GM11168 (cell line): ENCODE results near the gene HDAC6.

Experiments
- in situ Hi-C: fragments of 300-500 bp; cut with MboI; formaldehyde crosslinking; loops from one replicate; pipeline ENCODE4 v1.12.0; 2022; ENCODE audit warnings: low sequenced_read_pairs; ENCODE audit not compliant: unreplicated experiment

The HDAC6 gene

DNA sequence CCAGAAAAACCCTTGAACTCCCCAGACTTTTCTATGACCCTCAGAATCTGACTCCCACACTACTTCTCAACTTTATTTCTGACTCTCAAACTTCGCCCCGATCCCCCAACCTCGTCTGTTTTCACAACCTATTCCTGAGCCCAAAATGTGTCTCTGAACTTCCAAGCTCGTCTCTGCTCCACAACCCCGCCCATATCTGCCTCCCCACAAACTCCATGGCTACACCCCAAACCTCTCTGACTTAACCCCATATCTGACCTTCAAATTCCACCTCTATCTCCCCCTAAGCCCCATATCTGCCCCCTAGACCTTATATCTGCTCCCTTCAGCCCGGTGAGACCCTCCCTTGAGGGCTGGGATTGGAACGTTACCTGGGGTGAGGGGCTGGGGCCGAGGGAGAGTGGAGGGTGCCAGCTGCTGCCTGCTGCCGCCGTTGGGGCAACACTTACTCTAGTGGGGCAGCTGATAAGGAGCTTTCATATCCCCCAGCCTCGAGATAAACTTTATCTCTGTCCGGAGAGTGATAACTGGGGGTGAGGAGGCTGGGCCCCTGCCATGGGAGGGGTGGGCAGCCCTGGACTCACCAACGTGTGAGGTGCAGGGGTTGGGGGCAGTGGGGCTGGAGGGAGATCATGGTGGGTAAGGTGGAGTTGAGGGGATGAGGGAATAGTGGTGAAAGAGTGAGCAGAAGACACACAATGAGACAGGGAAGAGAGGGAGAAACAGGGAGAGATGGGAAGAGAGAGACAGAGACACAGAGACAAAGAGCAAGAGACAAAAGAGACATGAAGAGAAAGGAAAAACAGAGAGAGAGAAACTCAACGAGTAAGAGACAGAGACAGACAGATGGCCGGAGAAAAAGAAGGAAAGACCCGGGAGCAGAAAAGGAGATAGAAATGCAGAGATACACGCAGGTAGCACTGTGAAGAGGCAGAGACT is 14.1 kb upstream of the HDAC6 start:
- in situ Hi-C loops, result no loop called here

DNA sequence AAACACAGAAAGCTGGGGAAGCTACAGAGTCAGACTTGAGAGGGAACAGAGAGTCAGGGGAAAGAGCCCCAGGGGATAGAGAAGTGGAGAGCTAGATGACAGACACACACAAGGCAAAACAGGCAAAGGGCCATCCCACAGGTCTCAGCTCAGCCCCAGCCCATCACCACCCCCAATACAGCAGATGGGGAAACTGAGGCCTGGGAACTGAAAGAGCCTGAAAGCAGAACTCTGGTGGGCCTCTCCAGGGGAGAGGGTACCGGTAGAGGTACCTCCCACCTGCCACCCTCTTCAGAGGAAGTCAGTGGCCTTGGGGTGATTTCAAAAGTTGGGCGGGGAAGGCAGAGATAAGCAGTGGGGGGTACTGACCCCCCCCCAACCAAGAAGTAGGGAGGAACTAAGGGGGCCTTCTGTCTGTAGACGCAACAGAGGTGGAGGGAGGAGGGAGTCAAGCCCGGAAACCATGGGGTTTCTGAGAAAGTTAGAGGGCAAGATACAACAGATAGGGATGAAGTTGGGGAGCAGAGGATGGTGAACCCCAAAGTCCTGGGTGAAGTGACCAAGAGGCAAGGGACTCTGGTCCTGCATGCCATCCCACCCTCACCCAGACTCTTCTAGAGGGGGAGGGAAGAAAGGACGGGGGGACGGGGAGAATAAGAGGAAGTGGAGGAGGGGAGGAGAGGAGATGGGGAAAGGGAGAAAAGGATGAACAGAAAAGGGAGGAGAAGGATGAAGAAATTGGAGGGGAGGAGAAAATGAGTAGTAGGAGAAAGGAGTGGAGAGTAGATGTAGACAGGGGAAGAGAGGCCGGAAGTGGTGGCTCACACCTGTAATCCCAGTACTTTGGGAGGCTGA is 12.3 kb upstream of the HDAC6 start:
- in situ Hi-C loops, result no loop called here

DNA sequence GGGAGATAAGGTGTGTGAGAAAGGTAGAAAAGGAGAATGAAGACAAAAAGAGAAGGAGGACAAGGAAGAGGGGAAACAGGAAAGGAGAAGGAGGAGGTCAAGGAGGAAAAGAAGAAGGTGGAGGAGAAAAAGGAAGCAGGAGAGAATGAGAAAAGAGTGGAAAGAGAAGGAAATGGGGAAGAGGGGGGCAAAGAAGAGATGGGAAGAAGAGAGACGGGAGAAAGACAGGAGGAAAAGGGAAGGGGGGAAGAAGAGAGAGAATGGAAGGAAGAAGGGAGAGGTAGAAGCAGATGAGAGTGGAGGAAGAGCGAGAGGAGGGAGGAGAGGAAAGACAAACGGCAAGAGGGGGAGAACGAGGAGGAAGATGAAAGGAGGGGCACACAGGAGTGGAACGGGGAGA is 11.4 kb upstream of the HDAC6 start:
- in situ Hi-C loops, result no loop called here

DNA sequence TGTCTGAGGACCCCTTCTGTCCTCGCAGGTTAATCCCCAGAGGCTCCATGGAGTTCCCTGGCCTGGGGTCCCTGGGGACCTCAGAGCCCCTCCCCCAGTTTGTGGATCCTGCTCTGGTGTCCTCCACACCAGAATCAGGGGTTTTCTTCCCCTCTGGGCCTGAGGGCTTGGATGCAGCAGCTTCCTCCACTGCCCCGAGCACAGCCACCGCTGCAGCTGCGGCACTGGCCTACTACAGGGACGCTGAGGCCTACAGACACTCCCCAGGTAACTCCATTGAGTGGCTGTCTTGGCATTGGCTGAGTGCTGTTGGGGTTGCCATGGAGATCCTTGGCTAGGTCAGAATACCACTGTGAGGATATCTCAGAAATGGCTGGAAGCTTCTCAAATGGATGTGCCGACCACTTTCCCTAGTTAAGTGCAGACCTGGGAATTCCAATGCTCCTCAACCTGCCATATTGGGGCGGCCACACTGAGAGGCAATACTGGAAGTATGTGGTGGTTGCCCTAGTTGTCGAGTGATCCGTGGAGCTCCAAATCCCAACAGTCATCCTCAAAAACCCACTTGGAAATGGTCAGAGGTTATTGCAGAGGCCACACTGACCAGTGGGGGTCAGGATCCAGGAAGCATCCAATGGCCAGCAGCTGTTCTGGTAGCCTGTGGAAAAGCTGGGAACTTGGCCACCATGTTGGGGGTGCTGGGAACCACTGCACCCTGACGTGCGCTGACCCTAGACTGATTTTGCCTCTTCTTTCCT is 10.6 kb upstream of the HDAC6 start:
- in situ Hi-C loops, result no loop called here

GRCh38 chrX:48792219-48792618 is 9.6 kb upstream of the HDAC6 start:
- in situ Hi-C loops, result no loop called here

- in situ Hi-C loops, result no loop called here
These were observed 7.9 kb upstream of the HDAC6 start for GRCh38 chrX:48793935-48794334.

DNA sequence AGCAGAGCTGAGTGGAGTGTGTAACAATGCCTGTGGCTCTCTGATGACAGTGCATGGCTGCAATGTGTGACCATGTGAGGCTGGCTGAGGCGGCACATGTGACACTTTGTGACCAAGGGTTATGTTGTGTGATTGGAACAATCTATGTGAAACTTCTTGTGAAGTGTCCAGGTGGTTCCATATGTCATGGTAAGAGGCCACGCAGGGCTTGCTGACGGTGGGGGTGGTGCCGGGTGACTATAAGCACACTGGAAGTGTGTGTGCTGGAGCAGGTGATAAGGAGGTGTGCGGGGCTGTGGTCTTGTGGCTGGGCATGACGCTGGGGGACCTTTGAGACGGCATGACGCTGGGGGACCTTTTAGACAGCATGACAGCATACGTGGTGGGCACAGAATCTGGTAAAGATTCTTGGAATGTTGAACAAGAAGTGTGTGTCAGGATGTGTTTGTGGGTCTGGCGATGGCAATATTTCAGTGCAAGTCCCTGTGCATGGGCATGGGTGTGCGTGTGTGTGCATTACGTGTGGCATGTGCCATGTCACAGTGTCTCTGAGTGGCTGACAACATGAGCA is 7.4 kb upstream of the HDAC6 start:
- in situ Hi-C loops, result no loop called here

DNA sequence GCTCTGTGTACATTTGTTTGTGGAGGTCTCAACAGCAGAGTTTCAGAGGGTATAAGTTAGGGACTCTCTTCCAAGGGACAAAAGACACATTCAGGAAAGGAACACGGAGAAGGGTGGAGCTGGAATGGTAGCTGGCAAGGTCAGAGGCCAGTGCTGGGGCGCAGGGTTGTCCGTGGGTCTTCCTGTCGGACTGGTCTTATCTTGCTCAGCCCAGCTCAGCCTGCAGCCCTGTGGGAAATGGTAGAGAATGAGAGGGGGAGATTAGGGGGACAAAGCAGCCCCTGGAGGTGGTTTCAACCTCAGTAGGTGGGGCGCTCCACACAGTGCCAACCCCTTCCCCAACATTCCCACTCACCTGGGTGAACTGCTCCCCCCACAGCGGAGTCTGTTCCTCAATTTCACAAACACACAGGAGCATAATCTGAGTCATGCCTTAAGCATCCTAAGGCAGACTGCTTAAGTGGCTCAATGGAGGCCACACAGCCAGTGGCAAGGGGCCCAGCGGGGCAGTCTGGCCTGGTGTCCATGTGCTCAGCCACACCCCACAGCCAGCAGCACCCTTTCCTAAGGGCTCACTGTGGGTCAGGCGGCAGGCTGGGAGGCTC is 6.9 kb upstream of the HDAC6 start:
- in situ Hi-C loops, result no loop called here

DNA sequence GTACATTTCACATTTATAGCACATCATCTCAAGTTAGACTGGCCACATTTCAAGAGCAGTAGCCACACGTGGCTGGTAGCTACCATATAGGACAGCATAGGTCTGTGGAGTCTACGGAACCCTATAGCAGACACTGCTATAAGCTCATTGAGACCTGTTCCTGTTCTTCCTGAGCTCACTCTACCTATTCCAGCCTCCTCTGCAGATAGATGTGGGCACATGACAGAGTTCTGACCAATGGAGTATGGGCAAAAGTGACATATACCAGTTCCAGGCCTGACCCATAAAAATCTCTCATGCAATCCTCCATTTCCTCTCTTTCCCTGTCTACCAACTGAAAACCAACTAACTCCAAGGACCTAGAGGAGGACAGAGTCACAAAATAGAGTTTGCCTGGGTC is 3.5 kb upstream of the HDAC6 start:
- in situ Hi-C loops, result no loop called here

DNA sequence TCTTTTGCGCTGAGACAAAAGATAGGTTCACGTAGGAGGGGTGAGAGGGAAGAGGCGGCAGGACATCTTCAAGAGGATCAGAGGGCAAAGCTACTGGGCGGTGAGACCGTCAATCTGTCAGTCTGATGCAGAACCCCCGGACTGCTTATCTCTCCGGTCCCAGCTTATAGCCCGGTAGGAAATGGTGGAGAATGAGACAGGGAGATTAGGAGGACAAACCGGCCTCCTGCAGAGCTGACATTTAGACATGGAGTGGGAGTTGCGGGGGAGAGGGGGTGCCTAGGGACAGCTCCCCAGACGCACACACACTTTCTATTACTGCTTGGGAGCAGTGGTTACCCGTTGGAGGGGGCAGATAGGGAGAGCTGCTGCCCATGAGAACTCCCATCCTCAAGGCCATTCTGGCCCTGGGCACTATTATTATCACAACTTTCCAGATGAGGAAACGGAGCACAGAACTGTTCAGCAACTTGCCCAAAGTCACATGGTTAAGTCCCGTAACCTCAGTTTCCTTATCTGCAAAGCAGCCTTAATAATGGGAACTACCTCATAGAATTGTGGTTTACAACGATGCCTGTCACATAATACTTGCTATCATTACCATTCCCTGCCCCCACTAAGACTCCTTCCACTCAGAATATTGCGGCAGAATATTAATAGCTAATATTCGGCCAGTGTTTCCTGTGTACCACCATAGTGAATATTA is 1.1 kb upstream of the HDAC6 start:
- in situ Hi-C loops, result no loop called here

DNA sequence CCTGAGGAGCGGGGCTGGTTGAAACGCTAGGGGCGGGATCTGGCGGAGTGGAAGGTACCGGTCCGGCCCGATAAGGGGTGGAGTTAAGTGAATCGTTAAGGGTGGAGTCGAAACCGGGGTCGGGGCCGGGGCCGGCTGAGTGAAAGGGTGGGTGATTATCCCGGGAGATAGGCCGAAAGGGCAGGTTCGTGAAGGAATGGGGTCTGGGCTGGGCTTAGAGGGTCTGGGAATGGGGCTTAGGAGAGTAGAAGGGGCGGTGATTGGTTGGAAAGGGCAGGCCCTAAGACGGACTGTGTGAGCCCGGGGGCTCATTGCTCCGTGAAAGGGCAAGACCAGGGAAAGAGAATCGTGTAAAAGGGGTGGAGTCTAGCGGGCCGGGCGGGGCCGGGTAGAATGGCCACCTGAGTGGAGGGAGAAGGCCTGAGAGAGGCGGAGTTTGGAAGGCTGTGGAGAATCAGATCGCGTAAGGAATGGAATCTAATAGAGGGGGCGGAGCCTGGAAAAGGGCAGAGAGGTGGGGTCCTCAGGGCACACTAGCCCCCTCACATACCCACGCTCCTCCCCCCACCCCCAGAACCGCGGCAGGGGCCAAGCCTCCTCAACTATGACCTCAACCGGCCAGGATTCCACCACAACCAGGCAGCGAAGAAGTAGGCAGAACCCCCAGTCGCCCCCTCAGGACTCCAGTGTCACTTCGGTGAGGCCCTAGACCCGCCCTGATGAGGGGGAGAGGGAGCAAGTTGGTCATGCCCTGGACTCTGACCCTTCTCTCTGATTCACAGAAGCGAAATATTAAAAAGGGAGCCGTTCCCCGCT is 430 bp downstream of the HDAC6 start:
- in situ Hi-C loops, result no loop called here

- in situ Hi-C loops, result no loop called here
These were observed 986 bp downstream of the HDAC6 start for GRCh38 chrX:48802905-48803200.

DNA sequence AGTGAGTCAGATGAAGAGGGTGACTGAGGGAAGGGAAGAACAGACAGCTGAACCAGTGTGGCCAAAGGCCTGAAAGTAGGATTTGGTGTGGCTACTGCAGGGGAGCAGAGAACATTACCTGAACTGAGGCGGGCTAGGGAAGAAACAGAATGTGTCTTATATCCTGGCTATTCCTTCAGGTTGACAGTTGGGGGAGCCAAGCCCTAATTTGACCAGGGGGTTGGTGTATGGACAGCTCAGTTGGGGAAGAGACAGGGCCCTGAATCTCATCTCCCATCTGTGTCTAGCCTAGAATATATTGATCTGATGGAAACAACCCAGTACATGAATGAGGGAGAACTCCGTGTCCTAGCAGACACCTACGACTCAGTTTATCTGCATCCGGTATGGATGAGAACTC is 4.2 kb downstream of the HDAC6 start:
- in situ Hi-C loops, result no loop called here

DNA sequence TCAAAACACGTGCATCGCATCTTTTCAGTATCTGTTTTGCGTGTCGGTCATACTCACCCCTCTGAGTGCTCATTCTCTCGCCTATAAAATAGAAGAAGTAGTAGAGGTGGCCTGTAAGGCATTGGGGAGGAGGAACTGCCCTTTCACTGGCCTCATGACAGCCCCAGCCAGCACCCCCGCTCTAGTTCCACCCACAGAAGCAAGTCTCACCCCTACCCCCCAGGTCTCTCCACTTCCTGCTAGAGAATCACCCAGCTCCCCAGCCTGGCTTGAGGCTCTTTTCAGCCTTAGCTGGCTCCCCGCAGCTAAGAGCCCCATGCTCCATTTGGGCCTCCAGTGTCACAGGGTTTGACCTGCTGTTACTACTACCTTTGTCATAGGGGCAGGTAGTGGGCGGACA is 11.8 kb downstream of the HDAC6 start:
- in situ Hi-C loops, result no loop called here

GRCh38 chrX:48814722-48815121 is 12.9 kb downstream of the HDAC6 start:
- in situ Hi-C loops, result no loop called here

- in situ Hi-C loops, result no loop called here
These were observed 13.4 kb downstream of the HDAC6 start for GRCh38 chrX:48815266-48815665.

DNA sequence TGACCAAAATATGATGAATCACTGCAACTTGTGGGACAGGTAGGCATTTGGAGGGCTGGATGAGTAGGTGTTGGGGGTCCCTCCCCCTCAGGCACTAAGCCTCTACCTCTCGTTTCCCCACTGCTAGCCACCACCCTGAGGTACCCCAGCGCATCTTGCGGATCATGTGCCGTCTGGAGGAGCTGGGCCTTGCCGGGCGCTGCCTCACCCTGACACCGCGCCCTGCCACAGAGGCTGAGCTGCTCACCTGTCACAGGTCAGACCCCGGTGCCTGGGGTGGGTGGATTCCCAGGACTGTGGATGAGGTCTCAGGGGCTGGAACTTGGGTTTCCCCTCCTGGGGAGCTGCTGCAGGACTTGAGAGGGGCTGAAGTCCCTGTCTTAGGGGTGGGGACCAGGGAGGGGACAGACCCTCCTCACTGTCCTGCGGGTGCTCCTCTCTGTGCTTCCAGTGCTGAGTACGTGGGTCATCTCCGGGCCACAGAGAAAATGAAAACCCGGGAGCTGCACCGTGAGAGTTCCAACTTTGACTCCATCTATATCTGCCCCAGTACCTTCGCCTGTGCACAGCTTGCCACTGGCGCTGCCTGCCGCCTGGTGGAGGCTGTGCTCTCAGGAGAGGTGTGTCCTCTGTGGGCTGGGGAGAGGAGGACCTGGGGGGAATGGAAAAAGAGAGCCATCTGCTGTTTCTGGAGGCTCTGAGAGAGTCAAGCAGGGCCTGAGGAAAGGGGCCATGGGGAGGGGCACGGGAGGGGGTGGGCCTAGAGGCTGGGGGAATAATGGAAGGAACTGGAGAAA is 14.3 kb downstream of the HDAC6 start:
- in situ Hi-C loops, result no loop called here

GRCh38 chrX:48818098-48818497 is 16.2 kb downstream of the HDAC6 start:
- in situ Hi-C loops, result no loop called here
